VCaP (cell line): ENCODE data around the gene PABPC1L.
A peak's percentile ranks its signal among the peaks of the same experiment; 100 is the strongest.

Source experiments
- H3K27ac ChIP-seq: fragments of 450-650 bp; 2 replicates; pipeline ENCODE4 v1.5.1; 2017
- TF ChIP-seq, protein P1 (sequence below): fragments of 450-650 bp; conservative IDR thresholded peaks from 2 replicates; pipeline ENCODE4 v1.5.1; 2017; ENCODE audit warnings: mild to moderate bottlenecking, moderate library complexity

Gene PABPC1L

GRCh38 chr20:44883214-44883902 is 26.5 kb upstream of the PABPC1L start:
- no peak overlapping the region for H3K27ac ChIP-seq
- TF ChIP-seq, protein P1, sequence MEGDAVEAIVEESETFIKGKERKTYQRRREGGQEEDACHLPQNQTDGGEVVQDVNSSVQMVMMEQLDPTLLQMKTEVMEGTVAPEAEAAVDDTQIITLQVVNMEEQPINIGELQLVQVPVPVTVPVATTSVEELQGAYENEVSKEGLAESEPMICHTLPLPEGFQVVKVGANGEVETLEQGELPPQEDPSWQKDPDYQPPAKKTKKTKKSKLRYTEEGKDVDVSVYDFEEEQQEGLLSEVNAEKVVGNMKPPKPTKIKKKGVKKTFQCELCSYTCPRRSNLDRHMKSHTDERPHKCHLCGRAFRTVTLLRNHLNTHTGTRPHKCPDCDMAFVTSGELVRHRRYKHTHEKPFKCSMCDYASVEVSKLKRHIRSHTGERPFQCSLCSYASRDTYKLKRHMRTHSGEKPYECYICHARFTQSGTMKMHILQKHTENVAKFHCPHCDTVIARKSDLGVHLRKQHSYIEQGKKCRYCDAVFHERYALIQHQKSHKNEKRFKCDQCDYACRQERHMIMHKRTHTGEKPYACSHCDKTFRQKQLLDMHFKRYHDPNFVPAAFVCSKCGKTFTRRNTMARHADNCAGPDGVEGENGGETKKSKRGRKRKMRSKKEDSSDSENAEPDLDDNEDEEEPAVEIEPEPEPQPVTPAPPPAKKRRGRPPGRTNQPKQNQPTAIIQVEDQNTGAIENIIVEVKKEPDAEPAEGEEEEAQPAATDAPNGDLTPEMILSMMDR: no peak

DNA sequence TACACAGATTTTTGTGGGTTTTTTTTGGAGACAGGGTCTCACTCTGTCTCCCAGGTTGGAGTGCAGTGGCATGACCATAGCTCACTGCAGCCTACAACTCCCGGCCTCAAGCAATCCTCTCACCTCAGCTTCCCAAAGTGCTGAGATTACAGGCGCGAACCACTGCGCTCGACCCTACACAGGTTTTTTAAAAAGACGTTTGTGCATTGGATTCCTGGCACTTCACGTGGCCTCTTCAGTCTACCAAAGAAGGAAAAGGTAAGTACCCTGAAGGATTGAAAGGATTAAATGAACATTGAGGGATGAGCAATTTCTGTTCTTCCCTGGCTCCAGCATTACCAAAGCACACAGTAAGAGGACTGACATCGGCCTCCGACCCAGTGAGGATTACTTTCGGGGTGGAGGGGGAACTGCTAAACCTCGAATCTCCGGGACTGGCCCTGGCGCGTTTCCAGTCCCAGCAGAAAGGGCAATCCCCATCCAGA is 24.9 kb upstream of the PABPC1L start:
- TF ChIP-seq, protein P1: no peak
- peak overlapping the region; percentile 97 for H3K27ac ChIP-seq

GRCh38 chr20:44885392-44886265 is 24.2 kb upstream of the PABPC1L start, which contains the start of gene YWHAB:
YWHAB (plus strand) TSS chr20:44885705; CDS start chr20:44901534, 15,829 bp downstream.
- TF ChIP-seq, protein P1: 0 out of 2 replicates have a peak, but pooled peaks have one; percentile 28
- H3K27ac ChIP-seq: peak within 1 kb of the TSS; percentile 97

GRCh38 chr20:44886266-44886651 is 23.6 kb upstream of the PABPC1L start:
- TF ChIP-seq, protein P1: no peak; the same call in 1 of the 2 replicates
- peak overlapping the region; percentile 97 for H3K27ac ChIP-seq

GRCh38 chr20:44886828-44887227 is 23.0 kb upstream of the PABPC1L start:
- H3K27ac ChIP-seq: peak overlapping the region; percentile 97
- TF ChIP-seq, protein P1: no peak

DNA sequence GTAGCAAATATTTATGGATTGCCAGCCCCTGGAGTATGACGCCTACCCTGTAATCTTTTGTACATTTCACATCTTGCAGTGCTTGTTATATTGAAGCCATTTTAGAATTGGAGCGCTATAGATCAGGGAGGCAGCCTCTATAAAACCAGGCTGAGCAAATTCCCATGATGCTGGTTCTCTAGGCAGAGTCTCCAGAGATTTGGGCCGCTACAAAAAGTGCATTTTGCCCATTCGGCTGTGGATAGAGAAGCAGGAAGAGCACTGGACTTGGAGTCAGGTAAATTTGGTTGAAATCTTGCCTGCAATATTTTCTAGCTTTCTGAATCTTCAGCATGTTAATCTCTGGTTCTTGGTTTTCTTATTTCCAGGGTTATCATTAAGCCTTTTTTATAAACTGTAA is 22.4 kb upstream of the PABPC1L start:
- TF ChIP-seq, protein P1: no peak
- peak overlapping the region; percentile 97 for H3K27ac ChIP-seq
